Measurements from ENCODE around the gene MOB4. TPM values are rescaled to one million over a fixed set of nuclear protein-coding genes. Genes with fewer than 3 reads are reported as not detected.

Gene MOB4
- total RNA-seq, 1 experiment from 2014 or later: 31.1 TPM

DNA sequence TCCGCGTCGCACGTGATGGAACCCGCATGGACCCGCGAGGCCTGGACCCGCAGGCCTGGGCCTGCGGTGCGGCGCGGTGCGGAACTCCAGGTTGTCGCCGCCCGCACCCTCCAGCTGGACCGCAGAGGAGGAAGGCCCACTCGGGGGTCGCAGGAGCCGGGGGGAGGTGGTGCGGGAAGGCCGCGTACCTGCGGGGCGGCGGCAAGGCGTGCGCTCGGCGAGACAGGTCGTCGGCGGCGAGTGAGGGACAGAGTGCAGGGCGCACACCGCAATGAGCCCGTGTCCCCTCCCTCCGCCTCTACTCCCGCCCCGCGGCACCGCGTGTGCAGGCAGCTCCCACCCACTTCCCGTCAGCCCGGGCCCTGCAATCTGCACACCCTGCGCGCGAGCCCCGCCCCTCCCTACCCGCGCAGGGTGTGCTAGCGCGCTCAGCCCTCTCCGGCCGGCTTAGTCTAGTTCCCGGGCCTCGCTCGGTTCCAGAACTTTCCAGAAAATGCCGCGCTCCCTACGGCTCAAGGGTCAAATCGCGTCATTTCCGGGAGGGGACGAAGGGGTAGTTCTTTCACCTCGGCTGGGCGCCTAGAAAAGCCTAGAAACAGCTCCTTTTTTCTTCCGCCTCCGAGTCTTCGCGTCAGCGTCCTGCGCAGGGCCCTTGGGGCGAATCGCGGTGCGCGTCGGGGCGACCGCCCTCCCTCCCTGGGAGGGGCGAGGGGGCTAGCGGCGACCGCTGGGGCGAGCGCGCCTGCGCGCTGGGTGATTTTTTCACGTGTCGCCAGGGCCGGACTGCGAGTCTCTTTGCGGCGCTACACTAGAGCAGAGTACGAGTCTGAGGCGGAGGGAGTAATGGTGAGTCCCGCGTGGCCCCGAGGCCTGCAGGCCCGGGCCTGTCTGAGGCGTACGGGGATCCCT is 16.0 kb upstream of the MOB4 start, which contains the start of the genes HSPD1 and HSPE1:
TSS of gene HSPD1 (minus strand) at position 247 of the 909 bp plus-strand sequence. CDS start 992 bp downstream, outside the sequence.
TSS of gene HSPE1 (plus strand) at position 786 of the 909 bp plus-strand sequence. CDS start at position 844, 58 bp downstream.
- H3K4me3 ChIP-seq (ENCODE audit: low read depth, low read length): peak within 1 kb of the TSS; percentile 91
- intact Hi-C loops (cut with micrococcal nuclease; ENCODE audit: unreplicated experiment): loop anchor here (1.0 to 5.0 kb wide), 6 partner anchors 16 to 277 kb away; partner anchors contain the start of genes COQ10B, MARS2, MOB4 and SF3B1
- peaks cover 97% of the 10 kb centered on the region for H3K36me3 Mint-ChIP-seq (ENCODE audit: insufficient read depth, unreplicated experiment)
- CTCF ChIA-PET: interaction anchor here (0.7 to 1.3 kb wide), 4 partner anchors 16 to 307 kb away, joined by 3 to 5 read pairs (median 4); partner anchors contain the start of genes COQ10B and MOB4
- peak within 1 kb of the TSS; percentile 97 for H3K27ac Mint-ChIP-seq (ENCODE audit: unreplicated experiment)
- peaks cover 6% of the 10 kb centered on the region for H3K36me3 ChIP-seq (ENCODE audit: control insufficient read depth, insufficient read depth, low read length)
- no TSS peak for BruUV-seq (replicated peaks)
- peak within 1 kb of the TSS; percentile 95 for H3K4me3 Mint-ChIP-seq (ENCODE audit: unreplicated experiment)
- POLR2A ChIA-PET: interaction anchor here (0.5 to 2.8 kb wide), 23 partner anchors 8 to 1240 kb away, joined by 3 to 64 read pairs (median 4); partner anchors contain the start of genes CCDC150, COQ10B, MARS2 and MOB4
- peak; percentile 99 for DNase-seq
- H3K9me3 ChIP-seq: no peaks in the 10 kb centered on the region
- no peaks in the 10 kb centered on the region for H3K27me3 ChIP-seq (replicated peaks; ENCODE audit: control insufficient read depth, insufficient read depth, low read length)
- peaks cover 7% of the 10 kb centered on the region for H3K4me1 Mint-ChIP-seq (ENCODE audit: low read depth, unreplicated experiment)
- no peaks in the 10 kb centered on the region for H3K27me3 Mint-ChIP-seq (ENCODE audit: insufficient read depth, unreplicated experiment)
- H3K4me1 ChIP-seq: peaks cover 42% of the 10 kb centered on the region
- no peaks in the 10 kb centered on the region for H3K9me3 Mint-ChIP-seq (ENCODE audit: unreplicated experiment)
- TF ChIP-seq CTCF (IDR thresholded peaks at IDR 0.05; ENCODE audit: insufficient read depth in 1 of 2, low read depth in 1 of 2, low read length in 1 of 2, severe bottlenecking in 1 of 2, unreplicated experiment in 1 of 2): no peak

DNA sequence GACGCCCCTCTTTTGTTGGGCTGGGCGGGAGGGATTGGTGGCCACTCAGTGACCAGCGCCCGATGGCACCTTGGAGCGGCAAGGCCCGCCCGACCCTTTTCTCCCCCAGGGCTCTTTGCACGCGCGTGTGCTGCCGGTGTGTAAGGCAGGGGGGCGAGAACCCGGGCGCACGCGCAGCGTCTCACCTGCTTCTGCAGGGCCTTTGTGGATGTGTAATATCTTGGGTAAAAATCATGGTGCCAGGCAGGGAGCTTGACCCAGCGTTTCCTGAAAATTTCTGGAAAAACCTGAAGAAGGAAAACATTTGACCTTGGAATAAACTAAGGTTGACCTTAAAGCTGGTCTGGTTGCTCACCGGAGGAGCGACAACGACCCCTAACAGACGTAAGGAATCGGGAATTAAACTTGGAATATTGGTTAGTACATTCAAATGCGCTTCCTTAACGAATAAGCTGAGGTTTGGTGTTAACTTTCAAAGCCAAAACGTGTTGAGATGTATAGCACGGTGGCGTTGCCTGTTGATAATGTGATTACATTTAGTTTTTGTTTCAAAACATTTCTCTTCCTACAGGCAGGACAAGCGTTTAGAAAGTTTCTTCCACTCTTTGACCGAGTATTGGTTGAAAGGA is 15.2 kb upstream of the MOB4 start:
- Mint-ChIP-seq H3K27ac (ENCODE audit: unreplicated experiment) (peak overlapping the region; percentile 97), H3K27me3 (ENCODE audit: insufficient read depth, unreplicated experiment) (no peaks in the 10 kb centered on the region), H3K36me3 (ENCODE audit: insufficient read depth, unreplicated experiment) (peaks cover 97% of the 10 kb centered on the region), H3K4me3 (ENCODE audit: unreplicated experiment) (peak overlapping the region; percentile 95), H3K4me1 (ENCODE audit: low read depth, unreplicated experiment) (peaks cover 7% of the 10 kb centered on the region), H3K9me3 (ENCODE audit: unreplicated experiment) (no peaks in the 10 kb centered on the region)
- Histone ChIP-seq H3K36me3 (ENCODE audit: control insufficient read depth, insufficient read depth, low read length) (peaks cover 6% of the 10 kb centered on the region), H3K27me3 (replicated peaks; ENCODE audit: control insufficient read depth, insufficient read depth, low read length) (no peaks in the 10 kb centered on the region), H3K4me1 (peaks cover 41% of the 10 kb centered on the region), H3K9me3 (no peaks in the 10 kb centered on the region), H3K4me3 (ENCODE audit: low read depth, low read length) (peak overlapping the region; percentile 91)
- intact Hi-C loops (cut with micrococcal nuclease; ENCODE audit: unreplicated experiment): loop anchor here (1.0 to 5.0 kb wide), 5 partner anchors 16 to 207 kb away; partner anchors contain the start of genes COQ10B, MARS2, MOB4 and SF3B1
- CTCF ChIA-PET: interaction anchor here (0.7 to 1.3 kb wide), 3 partner anchors 15 to 308 kb away, joined by 3 to 5 read pairs (median 3); partner anchors contain the start of gene MOB4
- no peak for TF ChIP-seq CTCF (IDR thresholded peaks at IDR 0.05; ENCODE audit: insufficient read depth in 1 of 2, low read depth in 1 of 2, low read length in 1 of 2, severe bottlenecking in 1 of 2, unreplicated experiment in 1 of 2)
- no peak for DNase-seq
- POLR2A ChIA-PET: interaction anchor here (0.9 to 2.8 kb wide), 8 partner anchors 11 to 861 kb away, joined by 3 to 64 read pairs (median 6); partner anchors contain the start of genes CCDC150, COQ10B, MOB4 and SF3B1
- TSS peak; percentile 62 for BruUV-seq (replicated peaks)

- H3K36me3 ChIP-seq (ENCODE audit: control insufficient read depth, insufficient read depth, low read length): peaks cover 4% of the 10 kb centered on the region
- TF ChIP-seq CTCF (IDR thresholded peaks at IDR 0.05; ENCODE audit: insufficient read depth in 1 of 2, low read depth in 1 of 2, low read length in 1 of 2, severe bottlenecking in 1 of 2, unreplicated experiment in 1 of 2): no peak
These were observed 13.7 kb upstream of the MOB4 start for GRCh38 chr2:197502201-197502600.

More at GRCh38 chr2:197502201-197502600, 13.7 kb upstream of the MOB4 start:
- Mint-ChIP-seq H3K36me3 (ENCODE audit: insufficient read depth, unreplicated experiment) (peaks cover 85% of the 10 kb centered on the region), H3K4me3 (ENCODE audit: unreplicated experiment) (peak overlapping the region; percentile 95), H3K9me3 (ENCODE audit: unreplicated experiment) (no peaks in the 10 kb centered on the region), H3K4me1 (ENCODE audit: low read depth, unreplicated experiment) (peaks cover 7% of the 10 kb centered on the region), H3K27me3 (ENCODE audit: insufficient read depth, unreplicated experiment) (no peaks in the 10 kb centered on the region), H3K27ac (ENCODE audit: unreplicated experiment) (peak overlapping the region; percentile 49)
- DNase-seq: no peak
- Histone ChIP-seq H3K27me3 (replicated peaks; ENCODE audit: control insufficient read depth, insufficient read depth, low read length) (no peaks in the 10 kb centered on the region), H3K9me3 (no peaks in the 10 kb centered on the region), H3K4me1 (peaks cover 25% of the 10 kb centered on the region), H3K4me3 (ENCODE audit: low read depth, low read length) (peak overlapping the region; percentile 91; the same call in 1 of the 2 replicates)
- POLR2A ChIA-PET: no interaction called here
- BruUV-seq (replicated peaks): no TSS peak
- CTCF ChIA-PET: no interaction called here
- intact Hi-C loops (cut with micrococcal nuclease; ENCODE audit: unreplicated experiment): loop anchor here (5.0 kb wide), 1 partner anchor 205 kb away; the partner anchor contains the start of gene MARS2
